Testis (tissue), 3 donors: Measurements from ENCODE around the gene RTL1. TPM values are rescaled to one million over a fixed set of nuclear protein-coding genes. Genes with fewer than 3 reads are reported as not detected.
A peak's percentile ranks its signal among the peaks of the same experiment; 100 is the strongest.

Source experiments
- DNase-seq: peaks from one replicate; pipeline ENCODE4 v3.0.0-alpha.2; 2019
- H3K27ac ChIP-seq, 2 donors: fragments of 200-600 bp; sonication (generic); one replicate each; pipeline ENCODE4 v1.5.1; 2019
- H3K27me3 ChIP-seq: fragments of 200-600 bp; sonication (generic); one replicate; pipeline ENCODE4 v1.5.1; 2019
- H3K36me3 ChIP-seq: fragments of 200-600 bp; sonication (generic); one replicate; pipeline ENCODE4 v1.5.1; 2017; ENCODE audit warnings: low read depth; ENCODE audit errors: missing control alignments
- H3K4me1 ChIP-seq: fragments of 200-600 bp; sonication (generic); one replicate; pipeline ENCODE4 v1.5.1; 2019
- H3K4me3 ChIP-seq, 2 donors: fragments of 200-600 bp; sonication (generic); one replicate each; pipeline ENCODE4 v1.5.1; 2017 to 2019
- H3K9me3 ChIP-seq: fragments of 200-600 bp; sonication (generic); one replicate; pipeline ENCODE4 v1.5.1; 2017
- POLR2A ChIP-seq: fragments of 450-650 bp; IDR thresholded peaks from one replicate; pipeline ENCODE4 v1.6.1; 2017; ENCODE audit warnings: antibody characterized with exemption, mild to moderate bottlenecking, moderate library complexity
- WGBS, 2 donors: methylation state at CpG; one replicate each; pipeline ENCODE4 v1.1.5; 2018; 5-methylcytosine and 5-hydroxymethylcytosine counted together
- intact Hi-C: fragments of 100-400 bp; cut with DNase I; formaldehyde crosslinking; loops from one replicate; pipeline ENCODE4 v1.15.1; 2023; ENCODE audit warnings: low total_unique reads
- polyA plus RNA-seq: library from polyadenylated mRNA; stranded (reverse); fragments of 350-450 nt; fragmentation: Illumina TruSeq; extraction: RNeasy Lipid Tissue Mini Kit (QIAGEN cat#74804); gene quantifications from one replicate; pipeline ENCODE4 v1.2.3, GENCODE V29; 2014; ENCODE audit warnings: low read depth, low replicate concordance; ENCODE audit not compliant: insufficient read depth
- total RNA-seq, 2 donors: library from RNA; depleted of rRNA; stranded (reverse); fragments of >200 nt; gene quantifications; one replicate each; pipeline ENCODE4 v1.2.3, GENCODE V29; 2016
- TF ChIP-seq, protein P1 (sequence below), 3 experiments: fragments of 450-650 bp in 2 of 3; fragments of 200-600 bp in 1 of 3; sonication (generic) in 1 of 3; IDR thresholded peaks; one replicate each; pipeline ENCODE4 v1.5.1; 2016 to 2019; ENCODE audit warnings: antibody characterized with exemption in 3 of 3, mild to moderate bottlenecking in 2 of 3, moderate library complexity in 1 of 3

The RTL1 gene
- total and polyA plus RNA-seq, 3 donors from 2014 or later, result 0.34 to 1.2 (median 0.94) TPM

DNA sequence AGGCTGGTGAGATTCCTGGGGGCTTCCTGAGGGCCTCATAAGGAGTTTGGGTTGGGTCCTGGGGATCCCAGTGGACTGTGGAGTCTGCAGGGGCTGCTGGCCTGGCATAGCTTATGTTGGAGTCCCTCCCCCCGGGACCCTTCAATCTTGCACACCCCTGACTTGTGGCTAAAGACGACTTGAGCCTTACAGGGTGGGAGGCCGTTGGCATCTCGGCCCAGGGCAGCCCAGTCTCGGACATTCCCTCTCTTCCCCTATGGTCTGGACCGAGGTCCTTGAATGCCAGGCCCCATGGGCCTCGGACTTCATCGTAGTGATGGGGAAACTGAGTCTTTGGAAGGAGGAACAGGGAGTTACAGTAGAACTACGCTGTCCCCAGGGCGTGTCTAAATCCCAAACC, 12.5 kb downstream of the RTL1 start:
- Histone ChIP-seq H3K9me3 (no peaks in the 10 kb centered on the region), H3K27me3 (no peaks in the 10 kb centered on the region), H3K27ac (no peak overlapping the region), H3K4me3 (no peak overlapping the region), H3K36me3 (no peaks in the 10 kb centered on the region), H3K4me1 (no peaks in the 10 kb centered on the region)
- WGBS, 2 donors, result 93 to 100% methylated on average over 2 to 10 of the region's 10 CpGs
- DNase-seq, result peak; percentile 8
- TF ChIP-seq, protein P1, sequence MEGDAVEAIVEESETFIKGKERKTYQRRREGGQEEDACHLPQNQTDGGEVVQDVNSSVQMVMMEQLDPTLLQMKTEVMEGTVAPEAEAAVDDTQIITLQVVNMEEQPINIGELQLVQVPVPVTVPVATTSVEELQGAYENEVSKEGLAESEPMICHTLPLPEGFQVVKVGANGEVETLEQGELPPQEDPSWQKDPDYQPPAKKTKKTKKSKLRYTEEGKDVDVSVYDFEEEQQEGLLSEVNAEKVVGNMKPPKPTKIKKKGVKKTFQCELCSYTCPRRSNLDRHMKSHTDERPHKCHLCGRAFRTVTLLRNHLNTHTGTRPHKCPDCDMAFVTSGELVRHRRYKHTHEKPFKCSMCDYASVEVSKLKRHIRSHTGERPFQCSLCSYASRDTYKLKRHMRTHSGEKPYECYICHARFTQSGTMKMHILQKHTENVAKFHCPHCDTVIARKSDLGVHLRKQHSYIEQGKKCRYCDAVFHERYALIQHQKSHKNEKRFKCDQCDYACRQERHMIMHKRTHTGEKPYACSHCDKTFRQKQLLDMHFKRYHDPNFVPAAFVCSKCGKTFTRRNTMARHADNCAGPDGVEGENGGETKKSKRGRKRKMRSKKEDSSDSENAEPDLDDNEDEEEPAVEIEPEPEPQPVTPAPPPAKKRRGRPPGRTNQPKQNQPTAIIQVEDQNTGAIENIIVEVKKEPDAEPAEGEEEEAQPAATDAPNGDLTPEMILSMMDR (IDR thresholded peaks at IDR 0.05), result no peak
- no peak for TF ChIP-seq POLR2A
- intact Hi-C loops, result no loop called here

DNA sequence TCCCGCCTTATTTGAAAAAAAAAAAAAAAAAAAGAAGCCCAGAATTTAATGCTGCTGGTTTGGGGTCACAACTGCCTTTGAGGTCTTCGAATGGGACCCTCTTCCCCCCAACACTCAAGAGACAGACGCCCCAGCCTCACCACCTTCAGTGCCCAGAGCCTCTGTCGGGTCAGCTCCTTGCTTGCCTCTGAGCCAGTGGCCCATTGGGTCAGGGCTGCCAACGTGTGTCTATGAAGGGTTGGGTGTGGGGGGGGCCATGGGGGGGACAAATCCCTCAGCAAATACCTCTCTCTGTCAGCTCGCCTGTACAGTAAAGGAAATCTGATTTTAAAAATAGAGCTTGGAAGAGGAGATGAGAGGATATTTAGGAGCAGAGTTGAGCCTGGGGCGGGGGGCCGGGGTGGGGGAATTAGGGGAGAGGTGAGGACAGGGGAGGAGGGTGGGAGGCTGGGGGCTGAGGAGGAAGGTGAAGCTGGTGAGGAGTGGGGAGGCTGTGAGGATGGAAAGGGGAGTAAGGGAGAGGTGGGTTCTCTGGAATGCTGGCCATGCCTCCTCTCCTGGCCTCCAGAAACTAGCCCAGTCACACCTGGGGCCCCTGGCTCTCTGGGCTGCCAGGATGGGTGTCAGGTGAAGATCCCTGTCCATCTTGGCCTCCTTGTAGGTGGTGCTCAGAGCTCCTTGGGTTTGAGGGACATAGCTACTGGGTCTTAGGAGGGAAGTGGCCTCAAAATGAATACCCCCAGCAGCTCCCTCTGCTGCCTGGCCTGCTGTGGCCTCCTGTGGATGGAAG, 13.3 kb downstream of the RTL1 start:
- Histone ChIP-seq H3K4me1 (no peaks in the 10 kb centered on the region), H3K36me3 (no peaks in the 10 kb centered on the region), H3K4me3 (no peak overlapping the region), H3K9me3 (no peaks in the 10 kb centered on the region), H3K27ac (no peak overlapping the region), H3K27me3 (no peaks in the 10 kb centered on the region)
- WGBS, 2 donors, result 80 to 88% methylated on average over 8 of the region's 8 CpGs
- intact Hi-C loops, result no loop called here
- TF ChIP-seq POLR2A, result no peak
- TF ChIP-seq, protein P1 (IDR thresholded peaks at IDR 0.05), result no peak
- DNase-seq, result peak; percentile 2

DNA sequence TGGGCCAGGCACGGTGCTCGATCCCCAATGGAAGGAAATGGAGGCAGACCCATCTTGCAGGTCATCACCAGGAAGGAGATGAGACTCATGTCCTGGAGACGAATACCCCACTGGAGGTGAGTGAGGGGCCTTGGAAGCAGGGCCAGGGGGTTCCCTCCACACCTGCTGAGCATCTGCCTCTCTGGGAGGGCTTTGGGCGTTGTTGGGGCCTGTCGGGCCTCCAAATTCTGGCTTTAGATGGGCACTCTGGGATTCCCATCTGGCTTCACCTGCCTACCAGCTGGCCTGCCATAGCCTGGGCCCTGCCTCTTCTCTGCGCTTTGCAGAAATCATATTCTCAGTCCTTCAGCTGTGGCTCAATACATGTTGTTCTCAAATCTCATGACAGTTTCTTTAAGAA, 13.9 kb downstream of the RTL1 start:
- DNase-seq, result no peak
- H3K27ac ChIP-seq, result no peak overlapping the region
- intact Hi-C loops, result no loop called here

DNA sequence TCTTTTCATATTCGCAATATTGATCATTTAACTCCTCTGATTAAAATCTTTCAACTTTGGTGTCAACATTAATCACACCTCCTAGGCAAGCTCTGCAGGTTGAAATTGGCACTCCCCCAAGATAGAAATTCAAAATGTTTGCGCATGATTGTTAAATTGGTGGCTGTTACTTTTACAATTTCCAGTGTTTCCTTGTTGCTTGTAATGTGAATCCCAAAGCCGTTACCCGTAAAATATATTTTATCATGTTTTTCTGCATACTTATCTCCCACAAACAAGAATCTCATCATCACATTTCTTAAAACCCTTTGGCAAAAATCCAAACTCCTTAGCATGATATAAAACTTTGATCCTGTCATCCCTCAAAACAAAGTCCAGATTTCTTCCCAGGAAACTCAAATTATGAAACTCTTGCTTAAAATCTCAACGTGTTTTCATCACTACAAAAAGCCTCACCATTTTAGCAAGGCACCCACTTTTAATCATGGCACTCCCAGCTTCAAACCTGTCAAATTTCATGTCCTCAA, 14.7 kb downstream of the RTL1 start:
- Histone ChIP-seq H3K27me3 (no peaks in the 10 kb centered on the region), H3K36me3 (no peaks in the 10 kb centered on the region), H3K9me3 (no peaks in the 10 kb centered on the region), H3K4me3 (no peak overlapping the region), H3K27ac (no peak overlapping the region), H3K4me1 (no peaks in the 10 kb centered on the region)
- TF ChIP-seq POLR2A, result no peak
- TF ChIP-seq, protein P1 (IDR thresholded peaks at IDR 0.05), result no peak
- no peak for DNase-seq
- intact Hi-C loops, result no loop called here
- 77 to 78% methylated on average over 5 of the region's 5 CpGs for WGBS, 2 donors

More for the DNA sequence above, 13.9 kb downstream of the RTL1 start:
- no peak overlapping the region for H3K4me3 ChIP-seq
- 94 to 97% methylated on average over 4 to 6 of the region's 6 CpGs for WGBS, 2 donors
- H3K27me3 ChIP-seq, result no peaks in the 10 kb centered on the region
- H3K36me3 ChIP-seq, result no peaks in the 10 kb centered on the region
- no peaks in the 10 kb centered on the region for H3K4me1 ChIP-seq
- TF ChIP-seq, protein P1 (IDR thresholded peaks at IDR 0.05), result no peak
- TF ChIP-seq POLR2A, result no peak
- H3K9me3 ChIP-seq, result no peaks in the 10 kb centered on the region
